Measurements from ENCODE around the gene LHX4.

Gene LHX4

GRCh38 chr1:180228648-180229482 lies 1.2 kb upstream of the LHX4 start:
- no peak for DNase-seq

DNA sequence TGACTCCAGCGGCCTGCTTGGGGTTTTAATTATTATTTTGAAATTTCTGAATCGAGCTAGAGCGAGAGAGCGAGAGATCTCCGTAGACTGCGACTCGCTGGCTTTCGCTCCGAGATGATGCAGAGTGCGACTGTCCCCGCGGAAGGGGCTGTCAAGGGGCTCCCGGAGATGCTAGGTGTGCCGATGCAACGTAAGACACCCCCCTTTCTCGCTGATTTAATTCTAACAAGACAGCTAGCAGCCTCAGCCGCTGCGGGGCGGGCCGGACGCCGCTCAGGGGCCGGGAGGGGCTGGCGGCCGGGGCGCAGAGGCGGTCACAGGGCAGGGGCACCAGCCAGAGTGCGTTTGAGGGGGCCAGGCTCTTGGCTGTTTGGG lies 339 bp downstream of the LHX4 start:
- DNase-seq, result no peak

GRCh38 chr1:180230791-180231505 lies 884 bp downstream of the LHX4 start:
- no peak for DNase-seq

DNA sequence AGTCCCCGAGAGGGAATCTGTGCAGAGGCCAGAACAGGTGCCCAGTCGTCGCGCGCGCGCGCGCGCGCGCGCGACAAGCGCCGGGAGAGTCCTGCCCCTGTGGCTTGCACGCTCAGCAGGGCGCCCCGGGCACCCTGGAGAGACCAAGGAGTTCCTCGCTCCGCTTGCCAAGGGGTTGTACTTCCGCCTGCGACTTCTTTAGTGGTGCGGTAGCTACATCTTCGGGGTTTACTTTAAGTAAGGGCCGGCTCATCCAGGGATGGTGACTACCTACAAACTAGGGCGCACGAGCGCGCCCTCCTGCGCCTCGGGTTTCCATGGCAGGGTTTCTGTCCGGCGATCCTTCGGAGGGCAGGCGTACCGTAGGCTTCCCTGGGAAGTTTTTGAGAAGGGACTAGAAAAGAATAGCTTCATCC lies 1.4 kb downstream of the LHX4 start:
- peak; percentile 57 for DNase-seq

GRCh38 chr1:180231936-180232335 lies 1.9 kb downstream of the LHX4 start:
- DNase-seq, result no peak

GRCh38 chr1:180232521-180233043 lies 2.5 kb downstream of the LHX4 start:
- no peak for DNase-seq

GRCh38 chr1:180233191-180234011 lies 3.3 kb downstream of the LHX4 start:
- no peak for DNase-seq

DNA sequence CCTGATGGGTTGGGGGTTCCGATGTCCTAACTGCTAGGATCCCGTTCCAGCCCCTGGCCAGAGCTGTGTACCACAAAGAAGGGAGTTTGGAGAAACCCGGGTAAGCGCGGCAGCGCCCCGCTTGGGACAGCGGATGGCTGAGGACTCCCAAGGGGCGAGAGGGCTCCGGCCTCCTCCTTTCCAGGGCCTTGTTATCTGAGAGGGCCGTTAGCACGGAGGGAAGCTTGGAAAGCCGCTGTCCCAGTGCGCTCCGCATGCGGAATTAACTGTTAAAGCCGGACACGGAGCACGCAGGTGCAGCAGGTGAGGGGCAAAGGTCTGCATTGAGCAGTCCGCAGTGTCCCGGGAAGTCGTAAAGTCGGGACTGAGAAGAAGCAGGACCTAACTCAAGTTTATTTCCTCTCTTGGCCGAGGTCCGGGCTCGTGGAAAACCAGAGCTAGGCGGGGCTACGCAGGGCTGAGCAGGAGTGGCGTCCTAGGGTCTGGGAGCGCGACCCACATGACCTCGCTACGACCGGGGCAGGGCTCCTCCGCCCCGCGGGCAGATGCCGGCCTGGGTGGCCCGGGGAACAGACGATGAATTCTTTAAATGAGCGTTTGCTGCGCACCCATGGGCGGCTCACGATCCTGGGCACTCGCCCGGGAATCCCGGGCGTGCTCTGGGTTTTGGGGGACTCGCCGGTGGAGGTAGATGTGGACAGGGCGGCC lies 4.5 kb downstream of the LHX4 start:
- no peak for DNase-seq

- no peak for DNase-seq
These were observed 5.0 kb downstream of the LHX4 start for GRCh38 chr1:180235077-180235501.

DNA sequence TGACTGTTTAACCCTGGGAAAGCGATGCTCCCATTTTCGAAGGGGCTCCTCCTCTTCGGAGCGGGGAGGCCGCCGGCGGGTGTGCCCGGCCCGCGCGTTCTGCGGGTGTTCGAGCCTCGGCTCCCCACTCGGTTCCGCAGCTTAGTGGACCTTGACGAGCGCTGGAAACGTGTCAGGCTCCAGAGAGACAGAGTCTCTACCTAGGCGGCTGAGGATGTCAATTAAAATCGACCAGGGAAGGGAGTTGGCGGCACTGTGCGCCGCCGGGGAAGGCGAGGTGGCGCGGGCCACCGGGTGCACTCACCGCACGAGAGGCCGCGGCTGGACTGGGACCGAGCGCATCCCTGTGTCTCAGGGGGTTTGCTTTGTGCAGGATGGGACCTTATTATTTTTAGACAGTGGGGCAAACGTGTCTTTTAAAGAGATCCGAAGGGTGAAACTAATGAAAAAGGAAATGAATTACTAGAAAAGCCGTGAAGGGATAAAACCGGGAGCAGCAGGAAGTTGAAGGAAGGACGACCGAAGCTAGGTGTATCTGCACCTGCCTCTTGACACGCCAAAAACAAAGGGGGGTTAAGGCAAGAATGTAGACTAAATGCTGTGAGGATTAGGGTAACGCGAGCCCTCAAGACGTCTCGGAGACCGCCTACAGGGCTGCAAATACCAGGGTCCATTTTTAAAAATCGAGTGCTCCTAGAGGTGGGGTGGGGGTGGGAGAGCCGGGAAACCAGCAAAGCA lies 5.6 kb downstream of the LHX4 start:
- DNase-seq, result no peak

DNA sequence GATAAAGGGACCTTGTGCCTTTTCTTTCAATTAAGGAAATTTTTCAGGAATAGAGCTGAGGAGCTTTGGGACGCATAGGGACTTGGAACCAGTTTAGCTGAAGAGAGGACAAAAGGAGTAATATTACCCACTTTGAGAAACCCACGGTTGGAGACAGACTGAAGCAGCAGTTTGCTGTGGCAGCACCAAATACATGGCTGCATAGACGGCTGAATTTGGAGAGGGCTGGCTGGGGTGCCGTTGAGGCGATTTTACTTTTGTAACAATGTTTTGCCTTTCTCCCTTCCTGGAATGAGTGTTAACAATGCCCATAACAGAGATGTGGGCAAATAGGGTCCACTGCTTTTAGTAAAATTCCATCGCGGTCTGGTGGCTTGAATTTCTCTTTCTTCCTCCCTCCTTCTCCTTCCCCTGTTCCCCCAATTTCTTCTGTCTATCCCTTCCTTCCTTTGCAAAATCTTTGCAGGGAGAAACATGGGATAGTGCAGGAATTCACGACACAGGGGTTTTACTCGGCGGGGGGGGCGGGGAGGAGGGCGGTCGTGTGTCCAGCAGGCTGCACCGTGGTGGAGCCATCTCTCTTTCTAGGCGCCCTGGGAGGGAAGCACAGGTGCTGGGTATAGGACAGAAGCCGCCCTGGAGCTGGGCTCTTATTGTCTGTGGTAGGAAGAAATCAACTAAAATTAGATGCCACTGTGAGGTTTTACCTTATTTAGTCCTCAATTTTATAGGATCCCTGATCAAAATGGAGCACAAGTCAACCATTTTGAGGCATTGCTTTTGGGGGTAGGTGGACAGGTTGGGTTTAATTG lies 6.8 kb downstream of the LHX4 start:
- no peak for DNase-seq

DNA sequence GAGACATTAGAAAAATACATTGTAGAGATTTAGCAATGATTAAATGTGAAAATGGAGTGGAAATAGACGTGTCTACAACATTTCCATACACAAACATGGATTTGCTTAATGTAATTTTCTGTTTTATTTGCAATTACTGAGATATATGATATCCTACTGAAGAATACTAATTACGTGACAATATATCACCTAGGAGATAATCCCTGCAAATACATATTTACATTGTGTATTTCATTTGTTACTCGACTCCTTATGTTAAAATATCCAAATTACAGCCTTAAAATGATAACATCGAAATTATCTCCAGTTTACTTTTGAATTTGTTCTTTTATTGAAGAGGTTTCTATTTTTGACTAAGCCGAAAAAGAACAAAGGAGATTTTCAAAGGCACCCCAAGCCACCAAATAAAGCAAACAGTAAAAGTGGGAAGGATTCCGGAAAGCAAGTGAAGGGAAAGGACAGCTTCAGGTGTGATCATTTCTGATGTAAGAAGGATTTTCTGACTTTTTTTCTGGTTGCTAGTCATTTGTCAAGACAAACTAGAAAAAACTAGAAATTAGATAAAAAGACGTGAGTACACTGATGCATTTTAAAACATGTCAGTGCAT lies 7.9 kb downstream of the LHX4 start:
- no peak for DNase-seq

DNA sequence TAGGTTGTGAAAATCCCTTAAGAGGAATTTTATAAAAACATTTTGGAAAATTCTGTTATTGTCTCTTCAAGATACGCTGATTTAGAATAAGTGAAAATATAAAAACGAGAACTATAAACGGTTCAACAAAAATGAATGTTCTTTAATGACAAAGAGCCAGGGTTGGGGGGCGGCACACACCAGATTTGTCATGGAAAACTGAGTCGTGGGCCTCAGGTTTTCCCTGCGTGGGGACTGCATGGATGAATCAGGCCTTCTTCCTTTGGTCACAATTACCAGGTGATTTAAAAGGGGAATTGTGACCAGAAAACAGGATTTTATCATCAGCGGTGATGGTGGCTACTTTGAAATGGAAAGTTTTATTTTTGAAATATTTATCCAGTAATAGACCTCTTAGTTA lies 8.6 kb downstream of the LHX4 start:
- DNase-seq, result no peak

- DNase-seq, result no peak
These were observed 9.4 kb downstream of the LHX4 start for GRCh38 chr1:180239145-180240096.

GRCh38 chr1:180241716-180242544 lies 11.9 kb downstream of the LHX4 start:
- DNase-seq, result peak; percentile 46

- DNase-seq, result no peak
These were observed 13.6 kb downstream of the LHX4 start for GRCh38 chr1:180243517-180244221.

- no peak for DNase-seq
These were observed 14.8 kb downstream of the LHX4 start for GRCh38 chr1:180244840-180245239.

DNA sequence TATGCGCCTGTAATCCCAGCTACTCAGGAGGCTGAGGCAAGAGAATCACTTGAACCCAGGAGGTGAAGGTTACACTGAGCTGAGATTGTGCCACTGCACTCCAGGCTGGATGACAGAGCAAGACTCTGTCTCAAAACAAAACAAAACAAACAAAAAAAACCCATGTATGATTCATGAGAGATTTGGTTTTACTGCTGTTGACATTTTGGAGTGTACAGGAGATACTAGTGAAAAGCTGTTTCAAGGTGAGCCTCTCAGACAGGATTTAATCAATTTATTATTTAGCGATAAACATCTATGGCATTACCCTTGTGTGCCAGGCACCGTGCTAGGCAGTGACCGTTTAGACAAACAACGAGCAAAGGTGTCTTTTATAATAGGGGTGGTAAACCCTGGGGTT lies 16.5 kb downstream of the LHX4 start:
- no peak for DNase-seq
